ENCODE data around the gene SERHL2. TPM values are rescaled to one million over a fixed set of nuclear protein-coding genes. Genes with fewer than 3 reads are reported as not detected.
"Not testable (repeated sequence)": the region's sequence is repeated elsewhere in the genome, so short reads cannot be mapped to it uniquely, and the experiment has no call there.

SERHL2 gene
- total RNA-seq, 2 experiments from 2014 or later, result 0.69 TPM; not detected in 1

DNA sequence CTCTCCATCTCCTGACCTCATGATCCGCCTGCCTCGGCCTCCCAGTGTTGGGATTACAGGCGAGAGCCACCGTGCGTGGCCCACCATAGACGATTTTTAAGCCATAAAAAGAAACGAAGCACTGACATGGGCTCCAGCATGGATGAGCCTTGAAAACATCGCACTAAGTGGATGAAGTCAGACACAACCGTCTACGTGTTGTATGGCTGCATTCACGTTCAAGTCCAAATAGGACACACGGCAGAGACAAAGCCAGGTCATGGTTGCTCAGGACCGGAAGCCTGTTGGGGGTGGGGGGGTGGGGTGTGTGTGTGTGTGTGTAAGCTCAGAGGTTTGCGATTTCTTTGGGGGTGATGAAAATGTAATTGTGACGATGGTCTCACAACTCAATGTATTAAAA, 44.2 kb upstream of the SERHL2 start:
- Mint-ChIP-seq H3K27me3 (no peaks in the 10 kb centered on the region), H3K4me3 (no peak overlapping the region), H3K9me3 (no peaks in the 10 kb centered on the region), H3K27ac (no peak overlapping the region), H3K36me3 (ENCODE audit: low read depth) (peaks cover 22% of the 10 kb centered on the region), H3K4me1 (ENCODE audit: low read depth) (no peaks in the 10 kb centered on the region)
- peaks cover 3% of the 10 kb centered on the region for H3K4me1 ChIP-seq (ENCODE audit: insufficient read depth, low read length)
- H3K27ac ChIP-seq (ENCODE audit: low read depth in 1 of 2, low read length in 2 of 2), result no peak overlapping the region
- H3K27me3 ChIP-seq (ENCODE audit: control insufficient read depth in 1 of 2, insufficient read depth in 2 of 2, low read length in 2 of 2), result no peaks in the 10 kb centered on the region
- CTCF ChIA-PET, result no interaction called here
- peaks cover 17% of the 10 kb centered on the region for H3K36me3 ChIP-seq (ENCODE audit: insufficient read depth, low read length)
- DNase-seq (peak in 1 of 14 experiments; percentile 20), ATAC-seq (ENCODE audit: poor library complexity) (no peak)
- POLR2A ChIA-PET, result no interaction called here
- intact Hi-C loops (cut with DNase I, micrococcal nuclease), result no loop called here
- no peaks in the 10 kb centered on the region for H3K9me3 ChIP-seq (ENCODE audit: control insufficient read depth in 1 of 2, insufficient read depth in 1 of 2, low read length in 2 of 2)
- TF ChIP-seq, protein P1, sequence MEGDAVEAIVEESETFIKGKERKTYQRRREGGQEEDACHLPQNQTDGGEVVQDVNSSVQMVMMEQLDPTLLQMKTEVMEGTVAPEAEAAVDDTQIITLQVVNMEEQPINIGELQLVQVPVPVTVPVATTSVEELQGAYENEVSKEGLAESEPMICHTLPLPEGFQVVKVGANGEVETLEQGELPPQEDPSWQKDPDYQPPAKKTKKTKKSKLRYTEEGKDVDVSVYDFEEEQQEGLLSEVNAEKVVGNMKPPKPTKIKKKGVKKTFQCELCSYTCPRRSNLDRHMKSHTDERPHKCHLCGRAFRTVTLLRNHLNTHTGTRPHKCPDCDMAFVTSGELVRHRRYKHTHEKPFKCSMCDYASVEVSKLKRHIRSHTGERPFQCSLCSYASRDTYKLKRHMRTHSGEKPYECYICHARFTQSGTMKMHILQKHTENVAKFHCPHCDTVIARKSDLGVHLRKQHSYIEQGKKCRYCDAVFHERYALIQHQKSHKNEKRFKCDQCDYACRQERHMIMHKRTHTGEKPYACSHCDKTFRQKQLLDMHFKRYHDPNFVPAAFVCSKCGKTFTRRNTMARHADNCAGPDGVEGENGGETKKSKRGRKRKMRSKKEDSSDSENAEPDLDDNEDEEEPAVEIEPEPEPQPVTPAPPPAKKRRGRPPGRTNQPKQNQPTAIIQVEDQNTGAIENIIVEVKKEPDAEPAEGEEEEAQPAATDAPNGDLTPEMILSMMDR (IDR thresholded peaks at IDR 0.05), result no peak
- H3K4me3 ChIP-seq (ENCODE audit: low read length), result no peak overlapping the region

DNA sequence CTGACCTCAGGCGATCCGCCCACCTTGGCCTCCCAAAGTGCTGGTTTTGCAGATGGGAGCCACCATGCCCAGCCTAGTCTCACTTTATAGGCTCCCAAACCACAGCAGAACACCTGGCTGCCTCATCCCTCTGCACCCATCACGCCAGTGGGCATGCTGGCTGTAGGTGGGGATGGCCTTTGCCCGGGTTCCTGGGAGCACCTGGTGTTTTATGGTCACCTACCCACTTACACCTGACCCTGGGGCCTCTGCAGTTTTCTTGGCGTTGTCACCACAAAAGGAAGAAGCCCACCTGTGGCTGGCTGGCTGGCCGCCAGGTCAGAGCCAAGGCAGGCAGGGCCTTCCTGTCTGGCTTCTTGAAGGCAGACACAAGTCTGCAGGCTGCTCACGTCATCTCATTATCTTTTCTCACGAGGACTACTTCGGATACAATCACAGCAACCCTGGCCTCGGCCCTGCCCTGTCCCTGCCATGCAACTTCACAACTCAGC, 42.3 kb upstream of the SERHL2 start:
- Mint-ChIP-seq H3K4me3 (peak overlapping the region; percentile 34), H3K9me3 (no peaks in the 10 kb centered on the region), H3K27ac (peak overlapping the region; percentile 49), H3K27me3 (no peaks in the 10 kb centered on the region), H3K4me1 (ENCODE audit: low read depth) (no peaks in the 10 kb centered on the region), H3K36me3 (ENCODE audit: low read depth) (peaks cover 29% of the 10 kb centered on the region)
- Histone ChIP-seq H3K4me1 (ENCODE audit: insufficient read depth, low read length) (peaks cover 3% of the 10 kb centered on the region), H3K9me3 (ENCODE audit: control insufficient read depth in 1 of 2, insufficient read depth in 1 of 2, low read length in 2 of 2) (no peaks in the 10 kb centered on the region), H3K4me3 (ENCODE audit: low read length) (no peak overlapping the region), H3K27ac (ENCODE audit: low read depth in 1 of 2, low read length in 2 of 2) (no peak overlapping the region), H3K36me3 (ENCODE audit: insufficient read depth, low read length) (peaks cover 32% of the 10 kb centered on the region), H3K27me3 (ENCODE audit: control insufficient read depth in 1 of 2, insufficient read depth in 2 of 2, low read length in 2 of 2) (no peaks in the 10 kb centered on the region)
- ATAC-seq (ENCODE audit: poor library complexity) (no peak), DNase-seq (peak in 1 of 14 experiments; percentile 29)
- POLR2A ChIA-PET, result no interaction called here
- intact Hi-C loops (cut with DNase I, micrococcal nuclease), result no loop called here
- CTCF ChIA-PET, result interaction anchor here (0.6 kb wide), 1 partner anchor 23 kb away, joined by 3 read pairs; no protein-coding TSS in a partner anchor
- TF ChIP-seq, protein P1 (IDR thresholded peaks at IDR 0.05), result no peak

DNA sequence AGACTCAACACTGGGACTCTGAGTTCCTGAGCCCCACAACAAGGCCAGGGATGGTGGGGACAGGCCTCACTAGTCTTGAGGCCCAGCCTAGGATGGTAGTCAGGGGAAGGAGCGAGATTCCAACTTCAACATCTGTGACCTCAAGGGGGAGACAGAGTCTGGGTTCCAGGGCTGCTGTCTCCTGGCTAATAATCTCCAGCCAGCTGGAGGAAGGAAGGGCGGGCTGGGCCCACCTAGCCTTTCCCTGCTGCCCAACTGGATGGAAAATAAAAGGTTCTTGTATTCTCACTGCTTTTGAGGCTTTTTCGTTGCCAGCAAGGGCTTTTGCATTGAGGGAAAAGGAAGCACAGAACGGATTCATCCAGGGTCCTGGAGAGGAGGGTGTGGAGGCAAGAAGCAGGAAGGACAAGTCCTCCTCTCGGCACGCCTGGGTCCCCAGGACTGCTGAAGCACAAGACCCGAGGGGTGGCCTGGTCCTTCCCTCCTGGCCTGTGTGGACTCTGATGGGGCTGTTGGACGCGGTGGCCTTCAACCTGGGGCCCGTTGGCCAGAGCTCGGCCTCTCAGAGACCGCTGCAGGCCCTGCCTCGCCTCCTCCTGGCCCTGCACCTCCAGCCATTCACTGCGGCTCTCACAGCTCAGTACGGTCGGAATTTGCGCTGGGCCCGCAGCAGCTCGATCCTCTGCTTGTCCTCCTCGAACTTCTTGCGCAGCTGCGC, 41.3 kb upstream of the SERHL2 start:
- H3K4me3 ChIP-seq (ENCODE audit: low read length); H3K4me3 Mint-ChIP-seq; H3K27ac Mint-ChIP-seq; POLR2A ChIA-PET; intact Hi-C loops (cut with DNase I, micrococcal nuclease); ATAC-seq (ENCODE audit: poor library complexity); CTCF ChIA-PET; H3K9me3 Mint-ChIP-seq; H3K4me1 Mint-ChIP-seq (ENCODE audit: low read depth); H3K4me1 ChIP-seq (ENCODE audit: insufficient read depth, low read length); H3K27me3 ChIP-seq (ENCODE audit: control insufficient read depth in 1 of 2, insufficient read depth in 2 of 2, low read length in 2 of 2); H3K27ac ChIP-seq (ENCODE audit: low read depth in 1 of 2, low read length in 2 of 2); H3K9me3 ChIP-seq (ENCODE audit: control insufficient read depth in 1 of 2, insufficient read depth in 1 of 2, low read length in 2 of 2); H3K27me3 Mint-ChIP-seq: not testable (repeated sequence)
- DNase-seq, result peak in 1 of 14 experiments; percentile 33
- H3K36me3 Mint-ChIP-seq (ENCODE audit: low read depth), result peaks cover 33% of the 10 kb centered on the region
- peaks cover 35% of the 10 kb centered on the region for H3K36me3 ChIP-seq (ENCODE audit: insufficient read depth, low read length)

DNA sequence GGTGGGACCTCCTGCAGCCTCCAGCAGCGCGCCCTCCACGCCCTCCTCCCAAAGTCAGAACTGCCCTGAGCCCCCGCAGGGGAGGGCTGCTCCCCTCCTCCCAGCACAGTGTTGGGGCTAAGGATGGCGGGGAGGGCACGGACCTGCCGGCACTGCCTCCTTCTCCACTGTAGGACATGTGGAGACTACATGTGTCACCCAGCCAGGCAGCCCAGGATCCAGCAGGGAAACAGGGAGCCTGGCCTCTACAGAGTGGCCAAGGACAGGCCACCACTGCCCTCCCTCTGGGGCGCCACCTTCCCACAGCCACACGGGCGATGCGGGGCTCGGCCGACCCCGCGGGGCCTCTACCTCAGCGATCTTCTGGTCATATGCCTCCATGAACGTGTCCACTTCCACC, 39.4 kb upstream of the SERHL2 start:
- H3K9me3 Mint-ChIP-seq, H3K27ac Mint-ChIP-seq: not testable (repeated sequence)

DNA sequence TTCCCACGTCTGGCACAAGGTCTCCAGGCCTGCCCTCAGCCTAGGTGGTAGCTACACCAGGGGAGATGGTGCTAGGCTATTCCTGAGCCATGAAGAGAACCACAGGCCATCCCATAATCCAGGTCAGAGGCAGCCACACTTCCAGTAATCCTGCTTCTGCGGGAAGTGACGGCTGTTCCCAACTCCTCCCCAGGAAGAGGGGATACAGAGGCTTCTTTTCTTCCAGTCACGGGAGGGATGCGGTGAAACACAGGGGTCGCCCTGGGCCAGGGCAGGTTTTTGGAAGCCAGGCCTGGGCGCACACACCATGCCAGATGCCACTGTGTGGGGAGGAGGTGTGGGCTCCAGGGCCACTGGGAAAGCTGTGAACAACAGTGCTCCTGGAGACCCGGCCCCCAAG, 38.5 kb upstream of the SERHL2 start:
- Histone ChIP-seq H3K36me3 (ENCODE audit: insufficient read depth, low read length) (peaks cover 39% of the 10 kb centered on the region), H3K4me1 (ENCODE audit: insufficient read depth, low read length) (peaks cover 18% of the 10 kb centered on the region)
- POLR2A ChIA-PET; ATAC-seq (ENCODE audit: poor library complexity); H3K4me3 Mint-ChIP-seq; H3K4me3 ChIP-seq (ENCODE audit: low read length); H3K27me3 Mint-ChIP-seq; H3K9me3 ChIP-seq (ENCODE audit: control insufficient read depth in 1 of 2, insufficient read depth in 1 of 2, low read length in 2 of 2); DNase-seq; CTCF ChIA-PET; H3K27ac Mint-ChIP-seq; H3K9me3 Mint-ChIP-seq; H3K27ac ChIP-seq (ENCODE audit: low read depth in 1 of 2, low read length in 2 of 2); intact Hi-C loops (cut with DNase I, micrococcal nuclease); H3K27me3 ChIP-seq (ENCODE audit: control insufficient read depth in 1 of 2, insufficient read depth in 2 of 2, low read length in 2 of 2): not testable (repeated sequence)
- Mint-ChIP-seq H3K36me3 (ENCODE audit: low read depth) (peaks cover 38% of the 10 kb centered on the region), H3K4me1 (ENCODE audit: low read depth) (peaks cover 14% of the 10 kb centered on the region)

More for the DNA sequence above, 39.4 kb upstream of the SERHL2 start:
- DNase-seq; intact Hi-C loops (cut with DNase I, micrococcal nuclease); POLR2A ChIA-PET; CTCF ChIA-PET; H3K4me3 ChIP-seq (ENCODE audit: low read length); H3K4me3 Mint-ChIP-seq; H3K4me1 Mint-ChIP-seq (ENCODE audit: low read depth); H3K9me3 ChIP-seq (ENCODE audit: control insufficient read depth in 1 of 2, insufficient read depth in 1 of 2, low read length in 2 of 2); H3K27ac ChIP-seq (ENCODE audit: low read depth in 1 of 2, low read length in 2 of 2); ATAC-seq (ENCODE audit: poor library complexity); H3K27me3 ChIP-seq (ENCODE audit: control insufficient read depth in 1 of 2, insufficient read depth in 2 of 2, low read length in 2 of 2); H3K27me3 Mint-ChIP-seq: not testable (repeated sequence)
- Histone ChIP-seq H3K4me1 (ENCODE audit: insufficient read depth, low read length) (peaks cover 12% of the 10 kb centered on the region), H3K36me3 (ENCODE audit: insufficient read depth, low read length) (peaks cover 39% of the 10 kb centered on the region)
- peaks cover 38% of the 10 kb centered on the region for H3K36me3 Mint-ChIP-seq (ENCODE audit: low read depth)

Data from CD4-positive, alpha-beta T cell (primary cell).